SU-DHL-6 (cell line): ENCODE data around the gene PSMB11.
A peak's percentile ranks its signal among the peaks of the same experiment; 100 is the strongest.

Source experiments
- H2AFZ ChIP-seq: fragments of 200-600 bp; sonication (generic); 2 replicates; pipeline ENCODE4 v1.6.1; 2014; ENCODE audit warnings: low read depth, mild to moderate bottlenecking, moderate library complexity, mixed read lengths, antibody characterized with exemption, low read length; ENCODE audit not compliant: severe bottlenecking
- H3F3A ChIP-seq: fragments of 200-600 bp; shearing (Covaris generic); 2 replicates; pipeline ENCODE4 v1.6.0; 2016; ENCODE audit warnings: antibody characterized with exemption, mild to moderate bottlenecking; ENCODE audit not compliant: insufficient read depth
- H3K27ac ChIP-seq: fragments of 200-600 bp; sonication (generic); 2 replicates; pipeline ENCODE4 v1.5.1; 2016; ENCODE audit warnings: low read depth, mild to moderate bottlenecking, low read length, moderate library complexity, mixed read lengths
- H3K27me3 ChIP-seq: fragments of 200-600 bp; sonication (generic), shearing (Covaris generic); 2 replicates; pipeline ENCODE4 v1.6.0; 2014; ENCODE audit warnings: mild to moderate bottlenecking, low read length
- H3K36me3 ChIP-seq: fragments of 200-600 bp; sonication (generic); 2 replicates; pipeline ENCODE4 v1.6.1; 2014; ENCODE audit warnings: mild to moderate bottlenecking, low read length, mixed read lengths
- H3K4me2 ChIP-seq: fragments of 300-600, 200-600 bp; shearing (Covaris generic), sonication (generic); 2 replicates; pipeline ENCODE4 v1.6.0; 2014; ENCODE audit warnings: low read length, low read depth, mild to moderate bottlenecking; ENCODE audit not compliant: poor library complexity, severe bottlenecking
- H3K4me3 ChIP-seq: fragments of 200-600 bp; sonication (generic); 2 replicates; pipeline ENCODE4 v1.5.1; 2014; ENCODE audit warnings: antibody characterized with exemption, low read length, mild to moderate bottlenecking, mixed read lengths; ENCODE audit not compliant: insufficient read depth, poor library complexity, severe bottlenecking
- H3K79me2 ChIP-seq: fragments of 200-600 bp; sonication (generic); 2 replicates; pipeline ENCODE4 v1.6.1; 2014; ENCODE audit warnings: mild to moderate bottlenecking, low read length, moderate library complexity; ENCODE audit not compliant: insufficient read depth
- H3K9ac ChIP-seq: fragments of 200-600 bp; sonication (generic); 2 replicates; pipeline ENCODE4 v1.7.0; 2014; ENCODE audit warnings: mild to moderate bottlenecking, low read length
- H3K9me2 ChIP-seq: fragments of 200-600 bp; sonication (generic); replicated peaks from 2 replicates; pipeline ENCODE4 v1.6.1; 2014; ENCODE audit warnings: low read length; ENCODE audit not compliant: insufficient read depth
- H3K9me3 ChIP-seq: fragments of 200-600 bp; sonication (generic); 2 replicates; pipeline ENCODE4 v1.6.1; 2014; ENCODE audit warnings: low read length, mixed read lengths; ENCODE audit not compliant: insufficient read depth
- H4K20me1 ChIP-seq: fragments of 200-600 bp; sonication (generic); 2 replicates; pipeline ENCODE4 v1.6.1; 2014; ENCODE audit warnings: low read depth, mild to moderate bottlenecking, antibody characterized with exemption, low read length, moderate library complexity, mixed read lengths
- CTCF ChIP-seq: fragments of 200-600 bp; sonication (generic); IDR thresholded peaks from one replicate; pipeline ENCODE4 v1.5.1; 2017; ENCODE audit warnings: antibody characterized with exemption, mild to moderate bottlenecking, low read length, moderate library complexity; ENCODE audit not compliant: insufficient read depth, poor library complexity, severe bottlenecking
- EZH2phosphoT487 ChIP-seq: fragments of 200-600 bp; sonication (generic), shearing (Covaris generic); conservative IDR thresholded peaks from 2 replicates; pipeline ENCODE4 v1.6.1; 2018; ENCODE audit warnings: mild to moderate bottlenecking, antibody characterized with exemption, low read length, moderate library complexity, mixed read lengths

PSMB11 gene

GRCh38 chr14:23008831-23009230 lies 33.2 kb upstream of the PSMB11 start:
- H4K20me1 ChIP-seq: no peaks in the 10 kb centered on the region
- H3F3A ChIP-seq: peaks cover 43% of the 10 kb centered on the region
- H2AFZ ChIP-seq: peak overlapping the region; percentile 2
- no peaks in the 10 kb centered on the region for H3K9me3 ChIP-seq
- peak overlapping the region; percentile 56 for H3K9ac ChIP-seq
- peak overlapping the region; percentile 94 for H3K4me2 ChIP-seq
- H3K27ac ChIP-seq: peak overlapping the region; percentile 81
- no peak for TF ChIP-seq CTCF
- no peak for TF ChIP-seq EZH2phosphoT487
- peak overlapping the region; percentile 55 for H3K4me3 ChIP-seq
- H3K79me2 ChIP-seq: no peaks in the 10 kb centered on the region
- H3K36me3 ChIP-seq: no peaks in the 10 kb centered on the region
- no peaks in the 10 kb centered on the region for H3K27me3 ChIP-seq
- no peaks in the 10 kb centered on the region for H3K9me2 ChIP-seq

- Histone ChIP-seq H3K27me3 (no peaks in the 10 kb centered on the region), H4K20me1 (no peaks in the 10 kb centered on the region), H3K27ac (peak overlapping the region; percentile 81), H3K79me2 (no peaks in the 10 kb centered on the region), H3K9me3 (no peaks in the 10 kb centered on the region), H2AFZ (peak overlapping the region; percentile 98), H3K36me3 (no peaks in the 10 kb centered on the region), H3K9ac (peak overlapping the region; percentile 56), H3F3A (peaks cover 43% of the 10 kb centered on the region), H3K4me2 (peak overlapping the region; percentile 94), H3K9me2 (no peaks in the 10 kb centered on the region), H3K4me3 (peak overlapping the region; percentile 55)
- no peak for TF ChIP-seq CTCF
- no peak for TF ChIP-seq EZH2phosphoT487
These were observed 32.5 kb upstream of the PSMB11 start for GRCh38 chr14:23009483-23009938.

- Histone ChIP-seq H3K9me3 (no peaks in the 10 kb centered on the region), H3K4me2 (peak within 1 kb of the TSS; percentile 94), H2AFZ (peak within 1 kb of the TSS; percentile 98), H4K20me1 (no peaks in the 10 kb centered on the region), H3K9ac (peak within 1 kb of the TSS; percentile 56), H3K4me3 (peak within 1 kb of the TSS; percentile 55), H3K27ac (peak within 1 kb of the TSS; percentile 81), H3F3A (peaks cover 39% of the 10 kb centered on the region), H3K9me2 (no peaks in the 10 kb centered on the region), H3K36me3 (no peaks in the 10 kb centered on the region), H3K79me2 (no peaks in the 10 kb centered on the region), H3K27me3 (no peaks in the 10 kb centered on the region)
- no peak for TF ChIP-seq CTCF
- TF ChIP-seq EZH2phosphoT487: no peak
These were observed 31.9 kb upstream of the PSMB11 start, which contains the start of gene C14orf93 for GRCh38 chr14:23009939-23010726. Gene C14orf93 (minus strand): TSS chr14:23010143. CDS start chr14:22999023, 11,120 bp downstream.
